ENCODE results near the gene TINAGL1.

The TINAGL1 gene

DNA sequence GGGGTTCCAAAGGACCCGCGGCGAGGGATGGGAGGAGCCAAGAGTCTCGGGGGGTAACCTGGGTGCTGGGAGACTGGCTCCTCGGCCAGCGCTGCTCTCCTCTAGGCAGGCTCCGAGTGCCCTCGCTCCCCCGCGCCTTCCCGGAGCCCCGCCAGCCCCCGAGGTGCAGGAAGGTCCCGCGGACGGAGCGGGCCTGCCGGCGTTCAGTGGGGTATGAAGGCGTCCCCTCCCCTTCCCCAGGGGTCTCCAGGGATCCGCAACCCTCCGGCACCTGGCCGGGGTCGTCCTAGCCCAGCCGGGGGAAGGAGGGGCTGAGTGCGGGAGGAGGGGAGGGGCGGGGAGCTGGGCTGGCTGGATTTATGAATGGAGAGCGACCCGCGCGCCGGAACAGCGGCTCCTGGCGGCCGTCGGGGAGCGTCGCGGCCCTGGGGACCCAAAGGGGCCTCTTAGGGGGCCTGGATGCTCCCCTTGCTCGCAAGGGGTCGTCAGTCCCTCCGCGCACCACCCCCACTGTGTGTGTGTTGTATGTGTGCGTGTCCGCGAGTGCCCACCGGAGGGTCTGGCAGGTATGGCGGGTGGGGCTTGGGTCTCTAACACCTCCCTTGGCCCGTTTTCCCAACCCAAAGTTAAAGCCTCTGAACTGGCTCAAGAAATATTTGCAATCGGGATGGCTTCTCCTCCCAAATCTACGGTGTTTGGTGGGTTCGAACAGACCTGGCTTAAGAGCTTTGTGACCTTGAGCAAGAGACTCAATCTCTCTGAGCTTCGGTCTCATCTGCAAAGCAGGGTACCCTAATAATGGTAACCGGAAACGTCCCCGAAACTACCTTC is 41.8 kb downstream of the TINAGL1 start:
- Histone ChIP-seq H3K9me3 (ENCODE audit: insufficient read depth, low read depth, low read length) (no peaks in the 10 kb centered on the region), H3K9ac (ENCODE audit: low read depth, low read length) (peak overlapping the region; percentile 47; the same call in 1 of the 2 replicates), H3K4me1 (ENCODE audit: insufficient read depth, low read length) (peaks cover 7% of the 10 kb centered on the region; the same call in 1 of the 2 replicates), H3K27me3 (ENCODE audit: insufficient read depth, low read length) (peaks cover 39% of the 10 kb centered on the region), H3K4me3 (ENCODE audit: low read length) (peak overlapping the region; percentile 66), H3K27ac (ENCODE audit: low read depth, low read length) (no peak overlapping the region), H3K36me3 (ENCODE audit: insufficient read depth, low read length) (no peaks in the 10 kb centered on the region)
- WGBS = 11% methylated on average over 56 of the region's 56 CpGs

- no peaks in the 10 kb centered on the region for H3K36me3 ChIP-seq (ENCODE audit: insufficient read depth, low read length)
- no peak overlapping the region for H3K4me3 ChIP-seq (ENCODE audit: low read length)
- H3K4me1 ChIP-seq (ENCODE audit: insufficient read depth, low read length) = peaks cover 7% of the 10 kb centered on the region; the same call in 1 of the 2 replicates
- H3K27me3 ChIP-seq (ENCODE audit: insufficient read depth, low read length) = peaks cover 39% of the 10 kb centered on the region
- no peaks in the 10 kb centered on the region for H3K9me3 ChIP-seq (ENCODE audit: insufficient read depth, low read depth, low read length)
- no peak overlapping the region for H3K27ac ChIP-seq (ENCODE audit: low read depth, low read length)
- no peak overlapping the region for H3K9ac ChIP-seq (ENCODE audit: low read depth, low read length)
- WGBS = 81% methylated on average over 23 of the region's 23 CpGs
These were observed 42.9 kb downstream of the TINAGL1 start for GRCh38 chr1:31618916-31619846.

DNA sequence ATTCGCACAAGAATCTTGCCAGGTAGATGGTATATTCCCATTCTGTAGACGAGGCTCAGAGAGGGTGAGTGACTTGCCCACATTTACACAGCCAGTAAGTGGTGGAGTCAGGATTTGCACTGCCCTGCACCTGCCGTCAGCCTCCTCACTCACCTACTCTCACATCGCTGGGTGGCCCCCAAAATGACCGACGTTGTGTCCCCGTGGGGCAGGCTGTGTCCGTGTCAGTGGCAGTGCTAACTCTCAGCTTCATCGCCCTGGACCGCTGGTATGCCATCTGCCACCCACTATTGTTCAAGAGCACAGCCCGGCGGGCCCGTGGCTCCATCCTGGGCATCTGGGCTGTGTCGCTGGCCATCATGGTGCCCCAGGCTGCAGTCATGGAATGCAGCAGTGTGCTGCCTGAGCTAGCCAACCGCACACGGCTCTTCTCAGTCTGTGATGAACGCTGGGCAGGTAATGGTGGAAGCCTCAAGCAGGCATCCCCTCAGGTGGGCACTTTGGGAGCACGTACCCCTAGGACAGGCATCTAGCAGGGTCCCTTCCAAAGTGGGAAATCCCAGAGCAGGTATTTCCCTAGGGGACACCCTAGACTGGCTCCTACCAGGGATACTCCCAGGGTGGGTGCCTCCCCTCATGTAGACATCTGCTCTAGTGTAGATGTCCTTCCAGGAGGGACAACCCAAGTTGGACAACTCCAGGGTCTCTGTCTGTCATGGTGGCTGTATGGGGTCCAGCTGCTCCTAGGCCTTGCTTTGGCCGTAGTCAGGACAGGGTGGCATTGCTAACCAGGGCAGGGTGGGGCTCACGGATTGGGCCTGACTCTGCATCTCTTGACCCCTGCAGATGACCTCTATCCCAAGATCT is 44.5 kb downstream of the TINAGL1 start:
- no peak overlapping the region for H3K27ac ChIP-seq (ENCODE audit: low read depth, low read length)
- H3K4me1 ChIP-seq (ENCODE audit: insufficient read depth, low read length) = no peaks in the 10 kb centered on the region
- no peak overlapping the region for H3K4me3 ChIP-seq (ENCODE audit: low read length)
- H3K36me3 ChIP-seq (ENCODE audit: insufficient read depth, low read length) = no peaks in the 10 kb centered on the region
- H3K27me3 ChIP-seq (ENCODE audit: insufficient read depth, low read length) = peaks cover 31% of the 10 kb centered on the region
- 91% methylated on average over 20 of the region's 20 CpGs for WGBS
- H3K9me3 ChIP-seq (ENCODE audit: insufficient read depth, low read depth, low read length) = no peaks in the 10 kb centered on the region
- H3K9ac ChIP-seq (ENCODE audit: low read depth, low read length) = no peak overlapping the region

- Histone ChIP-seq H3K27ac (ENCODE audit: low read depth, low read length) (no peak overlapping the region), H3K9ac (ENCODE audit: low read depth, low read length) (no peak overlapping the region), H3K9me3 (ENCODE audit: insufficient read depth, low read depth, low read length) (no peaks in the 10 kb centered on the region), H3K4me3 (ENCODE audit: low read length) (no peak overlapping the region), H3K4me1 (ENCODE audit: insufficient read depth, low read length) (no peaks in the 10 kb centered on the region), H3K36me3 (ENCODE audit: insufficient read depth, low read length) (no peaks in the 10 kb centered on the region), H3K27me3 (ENCODE audit: insufficient read depth, low read length) (peaks cover 25% of the 10 kb centered on the region)
- 95% methylated on average over 5 of the region's 5 CpGs for WGBS
These were observed 45.1 kb downstream of the TINAGL1 start for GRCh38 chr1:31621498-31621820.

GRCh38 chr1:31621847-31622730 is 45.8 kb downstream of the TINAGL1 start:
- Histone ChIP-seq H3K27me3 (ENCODE audit: insufficient read depth, low read length) (peaks cover 18% of the 10 kb centered on the region), H3K4me1 (ENCODE audit: insufficient read depth, low read length) (peaks cover 6% of the 10 kb centered on the region), H3K36me3 (ENCODE audit: insufficient read depth, low read length) (no peaks in the 10 kb centered on the region), H3K9me3 (ENCODE audit: insufficient read depth, low read depth, low read length) (no peaks in the 10 kb centered on the region), H3K9ac (ENCODE audit: low read depth, low read length) (no peak overlapping the region), H3K27ac (ENCODE audit: low read depth, low read length) (no peak overlapping the region), H3K4me3 (ENCODE audit: low read length) (no peak overlapping the region)
- WGBS = 89% methylated on average over 15 of the region's 15 CpGs

GRCh38 chr1:31623365-31623764 is 47.0 kb downstream of the TINAGL1 start:
- WGBS = 95% methylated on average over 11 of the region's 12 CpGs
- Histone ChIP-seq H3K27ac (ENCODE audit: low read depth, low read length) (no peak overlapping the region), H3K9ac (ENCODE audit: low read depth, low read length) (no peak overlapping the region)

DNA sequence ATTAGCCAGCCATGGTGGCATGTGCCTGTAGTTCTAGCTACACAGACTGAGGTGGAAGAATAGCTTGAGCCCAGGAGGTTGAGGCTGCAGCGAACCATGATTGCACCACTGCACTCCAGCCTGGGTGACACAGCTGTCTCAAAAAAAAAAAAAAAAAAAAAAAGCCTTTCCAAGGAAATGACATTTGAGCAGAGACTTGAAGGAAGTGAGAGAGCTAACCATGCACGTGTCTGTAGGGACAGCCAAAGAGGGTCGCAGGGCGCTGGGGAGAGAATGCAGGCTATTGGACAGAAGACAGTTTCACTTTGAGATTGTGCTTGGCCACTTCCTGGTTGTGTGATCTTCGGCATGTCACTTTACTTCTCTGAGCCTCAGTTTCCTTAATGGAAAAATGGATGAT is 48.0 kb downstream of the TINAGL1 start:
- Histone ChIP-seq H3K9ac (ENCODE audit: low read depth, low read length) (no peak overlapping the region), H3K27ac (ENCODE audit: low read depth, low read length) (no peak overlapping the region), H3K4me3 (ENCODE audit: low read length) (no peak overlapping the region), H3K4me1 (ENCODE audit: insufficient read depth, low read length) (peaks cover 7% of the 10 kb centered on the region), H3K9me3 (ENCODE audit: insufficient read depth, low read depth, low read length) (no peaks in the 10 kb centered on the region), H3K36me3 (ENCODE audit: insufficient read depth, low read length) (peaks cover 14% of the 10 kb centered on the region), H3K27me3 (ENCODE audit: insufficient read depth, low read length) (0 out of 2 replicates have a peak, but pooled peaks cover 2% of the 10 kb centered on the region)
- 89% methylated on average over 5 of the region's 5 CpGs for WGBS

More at GRCh38 chr1:31623365-31623764, 47.0 kb downstream of the TINAGL1 start:
- Histone ChIP-seq H3K9me3 (ENCODE audit: insufficient read depth, low read depth, low read length) (no peaks in the 10 kb centered on the region), H3K4me1 (ENCODE audit: insufficient read depth, low read length) (peaks cover 7% of the 10 kb centered on the region), H3K27me3 (ENCODE audit: insufficient read depth, low read length) (peaks cover 9% of the 10 kb centered on the region; the same call in 1 of the 2 replicates), H3K4me3 (ENCODE audit: low read length) (no peak overlapping the region), H3K36me3 (ENCODE audit: insufficient read depth, low read length) (peaks cover 5% of the 10 kb centered on the region; the same call in 1 of the 2 replicates)

DNA sequence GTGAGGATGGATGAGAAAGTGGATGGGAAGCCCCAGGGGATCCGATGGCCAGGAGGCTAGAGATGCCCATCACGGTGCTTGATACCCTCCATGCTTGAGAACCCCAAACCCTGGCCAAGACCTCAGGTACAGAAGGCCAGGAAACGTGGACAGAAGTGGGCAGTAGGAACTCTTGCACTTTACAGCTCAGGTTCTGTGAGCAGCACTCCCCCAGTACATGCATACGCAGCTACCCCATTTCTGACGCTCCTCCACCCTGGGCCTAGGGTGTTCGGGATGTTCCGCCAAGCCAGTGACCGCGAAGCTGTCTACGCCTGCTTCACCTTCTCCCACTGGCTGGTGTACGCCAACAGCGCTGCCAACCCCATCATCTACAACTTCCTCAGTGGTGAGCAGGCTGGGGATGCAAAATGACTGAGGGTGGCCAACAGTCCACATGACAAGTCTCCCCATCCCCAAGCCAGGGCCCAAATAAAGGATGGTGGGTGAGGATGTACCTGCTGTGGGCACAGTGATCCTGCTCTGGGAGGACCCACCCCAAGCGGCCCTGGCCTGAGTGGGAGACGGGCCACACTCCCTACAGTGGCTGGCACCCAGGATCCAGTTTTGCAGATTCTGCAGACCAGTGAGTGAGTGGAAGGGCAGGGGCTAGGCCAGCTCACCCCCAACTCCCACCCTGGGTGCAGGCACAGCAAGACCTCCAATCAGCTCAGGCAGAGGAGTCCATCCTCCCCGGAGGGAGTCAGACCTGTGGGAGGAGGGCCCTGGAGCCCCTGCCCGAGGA is 48.6 kb downstream of the TINAGL1 start:
- no peaks in the 10 kb centered on the region for H3K9me3 ChIP-seq (ENCODE audit: insufficient read depth, low read depth, low read length)
- peaks cover 7% of the 10 kb centered on the region for H3K4me1 ChIP-seq (ENCODE audit: insufficient read depth, low read length)
- 94% methylated on average over 16 of the region's 16 CpGs for WGBS
- no peak overlapping the region for H3K4me3 ChIP-seq (ENCODE audit: low read length)
- no peaks in the 10 kb centered on the region for H3K27me3 ChIP-seq (ENCODE audit: insufficient read depth, low read length)
- peaks cover 20% of the 10 kb centered on the region for H3K36me3 ChIP-seq (ENCODE audit: insufficient read depth, low read length)
- no peak overlapping the region for H3K9ac ChIP-seq (ENCODE audit: low read depth, low read length)
- H3K27ac ChIP-seq (ENCODE audit: low read depth, low read length) = no peak overlapping the region

GRCh38 chr1:31625561-31626222 is 49.4 kb downstream of the TINAGL1 start:
- no peak overlapping the region for H3K9ac ChIP-seq (ENCODE audit: low read depth, low read length)
- H3K27ac ChIP-seq (ENCODE audit: low read depth, low read length) = no peak overlapping the region
- H3K36me3 ChIP-seq (ENCODE audit: insufficient read depth, low read length) = peaks cover 28% of the 10 kb centered on the region
- H3K4me3 ChIP-seq (ENCODE audit: low read length) = no peak overlapping the region
- no peaks in the 10 kb centered on the region for H3K27me3 ChIP-seq (ENCODE audit: insufficient read depth, low read length)
- WGBS = 85% methylated on average over 4 of the region's 4 CpGs
- no peaks in the 10 kb centered on the region for H3K9me3 ChIP-seq (ENCODE audit: insufficient read depth, low read depth, low read length)
- H3K4me1 ChIP-seq (ENCODE audit: insufficient read depth, low read length) = peaks cover 7% of the 10 kb centered on the region

All from HUES64 (cell line).